OCI-LY1 (cell line): Measurements from ENCODE around the gene ZNF212.

Experiments used
- H2AFZ ChIP-seq: fragments of 200-600 bp; sonication (generic), shearing (Covaris generic); 2 replicates; pipeline ENCODE4 v1.6.0; 2014; ENCODE audit warnings: antibody characterized with exemption, mild to moderate bottlenecking, low read length
- H3F3A ChIP-seq: fragments of 200-600 bp; sonication (generic), shearing (Covaris generic); 2 replicates; pipeline ENCODE4 v1.6.0; 2014; ENCODE audit warnings: mild to moderate bottlenecking, antibody characterized with exemption, low read length, moderate library complexity; ENCODE audit not compliant: insufficient read depth
- H3K27ac ChIP-seq: fragments of 200-600 bp; sonication (generic); 2 replicates; pipeline ENCODE4 v1.5.1; 2014; ENCODE audit warnings: low read length, mixed run types, mild to moderate bottlenecking, low read depth; ENCODE audit not compliant: poor library complexity, severe bottlenecking
- H3K27me3 ChIP-seq: fragments of 200-600 bp; sonication (generic); 2 replicates; pipeline ENCODE4 v1.6.0; 2014; ENCODE audit warnings: antibody characterized with exemption, mild to moderate bottlenecking, low read length, moderate library complexity; ENCODE audit not compliant: insufficient read depth
- H3K36me3 ChIP-seq: fragments of 200-600 bp; sonication (generic); 2 replicates; pipeline ENCODE4 v1.6.1; 2014; ENCODE audit warnings: mild to moderate bottlenecking, antibody characterized with exemption, low read length, moderate library complexity, mixed read lengths; ENCODE audit not compliant: insufficient read depth
- H3K4me1 ChIP-seq: fragments of 200-600 bp; sonication (generic); 2 replicates; pipeline ENCODE4 v1.5.1; 2014; ENCODE audit warnings: mild to moderate bottlenecking, low read length, moderate library complexity; ENCODE audit not compliant: insufficient read depth, severe bottlenecking
- H3K4me2 ChIP-seq: fragments of 200-600 bp; sonication (generic), shearing (Covaris generic); 2 replicates; pipeline ENCODE4 v1.6.1; 2014; ENCODE audit warnings: low read length
- H3K4me3 ChIP-seq: fragments of 200-600 bp; sonication (generic); 2 replicates; pipeline ENCODE4 v1.5.1; 2014; ENCODE audit warnings: low read length, low read depth, mild to moderate bottlenecking, mixed read lengths; ENCODE audit not compliant: poor library complexity, severe bottlenecking
- H3K79me2 ChIP-seq: fragments of 200-600 bp; shearing (Covaris generic); 2 replicates; pipeline ENCODE4 v1.6.1; 2016; ENCODE audit warnings: mixed run types, low read length, mixed read lengths; ENCODE audit not compliant: insufficient read depth
- H3K9ac ChIP-seq: fragments of 200-600 bp; sonication (generic), shearing (Covaris generic); 2 replicates; pipeline ENCODE4 v1.6.1; 2014; ENCODE audit warnings: mild to moderate bottlenecking, low read length, mixed read lengths
- H3K9me2 ChIP-seq: fragments of 200-600 bp; sonication (generic), shearing (Covaris generic); 2 replicates; pipeline ENCODE4 v1.6.1; 2014; ENCODE audit warnings: low read depth, mild to moderate bottlenecking, low read length, mixed read lengths
- H3K9me3 ChIP-seq: fragments of 200-600 bp; shearing (Covaris generic); 2 replicates; pipeline ENCODE4 v1.6.1; 2014; ENCODE audit warnings: low read length, mixed read lengths
- H4K20me1 ChIP-seq: fragments of 200-600 bp; sonication (generic), shearing (Covaris generic); 2 replicates; pipeline ENCODE4 v1.6.0; 2016; ENCODE audit warnings: mild to moderate bottlenecking, low read length; ENCODE audit not compliant: insufficient read depth
- EZH2 ChIP-seq: fragments of 200-600 bp; sonication (generic), shearing (Covaris generic); IDR thresholded peaks from 2 replicates; pipeline ENCODE4 v1.8.0; 2017; ENCODE audit warnings: borderline replicate concordance, mixed run types, mild to moderate bottlenecking, antibody characterized with exemption, low read length, moderate library complexity, mixed read lengths
- TF ChIP-seq, protein P1 (sequence below): fragments of 200-600 bp; sonication (generic), shearing (Covaris generic); IDR thresholded peaks from 2 replicates; pipeline ENCODE4 v1.5.1; 2017; ENCODE audit warnings: mild to moderate bottlenecking, antibody characterized with exemption, low read length, moderate library complexity, mixed read lengths

ZNF212 gene

DNA sequence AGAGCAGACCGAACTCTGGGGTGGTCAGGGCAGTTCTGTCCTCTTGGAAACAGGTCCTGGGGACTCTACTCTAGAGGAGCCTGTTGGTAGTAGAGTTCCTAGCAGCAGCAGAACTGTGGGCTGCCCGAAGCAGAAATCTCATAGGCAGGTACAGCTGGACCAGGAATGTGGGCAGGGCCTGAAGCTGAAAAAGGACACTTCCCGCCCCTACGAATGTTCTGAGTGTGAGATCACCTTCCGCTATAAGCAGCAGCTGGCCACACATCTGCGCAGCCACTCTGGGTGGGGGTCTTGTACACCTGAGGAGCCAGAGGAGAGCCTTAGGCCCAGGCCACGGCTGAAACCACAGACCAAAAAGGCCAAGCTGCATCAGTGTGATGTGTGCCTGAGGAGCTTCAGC is 14.2 kb downstream of the ZNF212 start:
- Histone ChIP-seq H3K79me2 (no peaks in the 10 kb centered on the region), H3K4me1 (peaks cover 6% of the 10 kb centered on the region), H2AFZ (no peak overlapping the region), H3K9me2 (no peaks in the 10 kb centered on the region), H3K27ac (no peak overlapping the region), H3K9me3 (no peaks in the 10 kb centered on the region), H3K27me3 (no peaks in the 10 kb centered on the region), H3K4me3 (no peak overlapping the region), H3F3A (0 out of 2 replicates have a peak, but pooled peaks cover 4% of the 10 kb centered on the region), H3K36me3 (peaks cover 59% of the 10 kb centered on the region), H3K9ac (no peak overlapping the region), H3K4me2 (no peak overlapping the region), H4K20me1 (no peaks in the 10 kb centered on the region)
- TF ChIP-seq EZH2 = no peak
- TF ChIP-seq, protein P1, sequence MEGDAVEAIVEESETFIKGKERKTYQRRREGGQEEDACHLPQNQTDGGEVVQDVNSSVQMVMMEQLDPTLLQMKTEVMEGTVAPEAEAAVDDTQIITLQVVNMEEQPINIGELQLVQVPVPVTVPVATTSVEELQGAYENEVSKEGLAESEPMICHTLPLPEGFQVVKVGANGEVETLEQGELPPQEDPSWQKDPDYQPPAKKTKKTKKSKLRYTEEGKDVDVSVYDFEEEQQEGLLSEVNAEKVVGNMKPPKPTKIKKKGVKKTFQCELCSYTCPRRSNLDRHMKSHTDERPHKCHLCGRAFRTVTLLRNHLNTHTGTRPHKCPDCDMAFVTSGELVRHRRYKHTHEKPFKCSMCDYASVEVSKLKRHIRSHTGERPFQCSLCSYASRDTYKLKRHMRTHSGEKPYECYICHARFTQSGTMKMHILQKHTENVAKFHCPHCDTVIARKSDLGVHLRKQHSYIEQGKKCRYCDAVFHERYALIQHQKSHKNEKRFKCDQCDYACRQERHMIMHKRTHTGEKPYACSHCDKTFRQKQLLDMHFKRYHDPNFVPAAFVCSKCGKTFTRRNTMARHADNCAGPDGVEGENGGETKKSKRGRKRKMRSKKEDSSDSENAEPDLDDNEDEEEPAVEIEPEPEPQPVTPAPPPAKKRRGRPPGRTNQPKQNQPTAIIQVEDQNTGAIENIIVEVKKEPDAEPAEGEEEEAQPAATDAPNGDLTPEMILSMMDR = no peak

DNA sequence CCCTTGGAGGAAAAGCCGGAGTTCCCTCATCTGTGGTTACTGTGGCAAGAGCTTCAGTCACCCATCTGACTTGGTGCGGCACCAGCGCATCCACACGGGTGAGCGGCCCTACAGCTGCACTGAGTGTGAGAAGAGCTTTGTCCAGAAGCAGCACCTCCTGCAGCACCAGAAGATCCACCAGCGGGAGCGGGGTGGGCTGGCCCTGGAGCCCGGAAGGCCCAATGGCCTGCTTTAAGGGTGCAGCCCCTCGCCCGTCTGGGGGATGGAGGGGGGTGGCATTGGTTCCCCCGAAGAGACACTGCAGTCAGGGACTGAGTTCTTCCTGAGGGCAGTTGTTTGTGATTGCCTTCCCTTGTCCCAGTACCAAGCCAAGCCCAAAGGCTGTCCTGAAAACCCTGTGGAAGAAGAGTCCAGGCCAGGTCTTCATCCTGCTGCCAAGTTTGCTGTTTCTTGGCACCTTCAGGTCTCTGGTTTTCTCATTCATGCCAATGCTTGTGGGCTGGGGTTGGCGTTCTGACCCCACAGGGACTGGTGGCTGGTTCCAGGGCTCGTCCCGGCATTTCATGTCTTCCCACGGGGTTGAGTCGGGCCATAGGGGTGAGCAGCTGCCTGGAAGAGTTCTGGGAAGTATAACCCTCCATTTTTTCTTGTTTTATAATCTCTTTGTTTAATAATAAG is 14.9 kb downstream of the ZNF212 start:
- no peaks in the 10 kb centered on the region for H3K9me3 ChIP-seq
- no peaks in the 10 kb centered on the region for H4K20me1 ChIP-seq
- H3K27ac ChIP-seq = no peak overlapping the region
- no peaks in the 10 kb centered on the region for H3K79me2 ChIP-seq
- no peaks in the 10 kb centered on the region for H3K9me2 ChIP-seq
- H3K4me3 ChIP-seq = no peak overlapping the region
- no peak for TF ChIP-seq EZH2
- TF ChIP-seq, protein P1 = no peak
- peaks cover 59% of the 10 kb centered on the region for H3K36me3 ChIP-seq
- no peaks in the 10 kb centered on the region for H3K27me3 ChIP-seq
- H2AFZ ChIP-seq = no peak overlapping the region
- H3F3A ChIP-seq = 0 out of 2 replicates have a peak, but pooled peaks cover 4% of the 10 kb centered on the region
- H3K4me1 ChIP-seq = no peaks in the 10 kb centered on the region
- H3K4me2 ChIP-seq = no peak overlapping the region
- H3K9ac ChIP-seq = no peak overlapping the region

DNA sequence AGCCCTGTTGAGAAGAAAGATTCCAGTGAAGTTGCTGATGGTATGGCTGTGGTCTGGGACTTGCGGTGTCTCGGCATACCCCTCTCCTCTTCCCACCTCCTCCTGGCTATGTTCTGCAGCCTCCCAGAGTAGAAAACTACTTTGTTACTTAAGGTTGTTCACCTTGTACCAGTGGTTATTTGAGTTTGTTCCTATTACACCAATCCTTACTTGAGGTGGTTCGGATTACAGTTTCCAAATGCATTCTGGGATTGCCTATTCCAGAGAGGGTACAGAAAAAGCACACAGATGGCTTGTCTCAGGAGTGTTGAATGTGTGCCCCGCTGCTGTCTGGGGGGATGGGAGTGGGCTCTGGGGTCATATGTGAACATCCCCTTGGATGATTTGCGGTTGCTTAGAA is 15.7 kb downstream of the ZNF212 start:
- Histone ChIP-seq H4K20me1 (no peaks in the 10 kb centered on the region), H3K36me3 (peaks cover 57% of the 10 kb centered on the region), H3K4me3 (no peak overlapping the region), H3K4me2 (no peak overlapping the region), H2AFZ (no peak overlapping the region), H3K27me3 (no peaks in the 10 kb centered on the region), H3K79me2 (no peaks in the 10 kb centered on the region), H3K9me2 (no peaks in the 10 kb centered on the region), H3F3A (0 out of 2 replicates have a peak, but pooled peaks cover 4% of the 10 kb centered on the region), H3K4me1 (no peaks in the 10 kb centered on the region), H3K9me3 (no peaks in the 10 kb centered on the region), H3K9ac (no peak overlapping the region), H3K27ac (no peak overlapping the region)
- TF ChIP-seq EZH2 = no peak
- TF ChIP-seq, protein P1 = no peak
